Neuronal stem cell (in vitro differentiated cells): ENCODE results near the gene FAM210B.
"Not testable (repeated sequence)": the region's sequence is repeated elsewhere in the genome, so short reads cannot be mapped to it uniquely, and the experiment has no call there.

Experiments used
- DNase-seq: peaks from one replicate; pipeline ENCODE4 v3.0.0-alpha.2; 2013; ENCODE audit warnings: low spot score
- H2AFZ ChIP-seq: one replicate; pipeline ENCODE4 v1.6.1; 2013; ENCODE audit warnings: mild to moderate bottlenecking, low read length, inconsistent platforms
- H2AK5ac ChIP-seq: 2 replicates; pipeline ENCODE4 v1.6.1; 2013; ENCODE audit warnings: low read depth, mild to moderate bottlenecking, inconsistent platforms, low read length, moderate library complexity, mixed read lengths
- H2BK120ac ChIP-seq: 2 replicates; pipeline ENCODE4 v1.6.1; 2013; ENCODE audit warnings: low read depth, mild to moderate bottlenecking, inconsistent platforms, low read length, moderate library complexity, mixed read lengths
- H2BK12ac ChIP-seq: one replicate; pipeline ENCODE4 v1.6.1; 2013; ENCODE audit warnings: low read length, inconsistent platforms
- H2BK15ac ChIP-seq: 2 replicates; pipeline ENCODE4 v1.6.1; 2013; ENCODE audit warnings: mild to moderate bottlenecking, low read length, inconsistent platforms, mixed read lengths
- H2BK5ac ChIP-seq: one replicate; pipeline ENCODE4 v1.6.1; 2013; ENCODE audit warnings: inconsistent platforms, mild to moderate bottlenecking, low read length, moderate library complexity
- H3K14ac ChIP-seq: one replicate; pipeline ENCODE4 v1.6.1; 2013; ENCODE audit warnings: low read length, inconsistent platforms
- H3K18ac ChIP-seq: 2 replicates; pipeline ENCODE4 v1.6.1; 2013; ENCODE audit warnings: low read length, inconsistent platforms
- H3K23ac ChIP-seq: 2 replicates; pipeline ENCODE4 v1.6.1; 2013; ENCODE audit warnings: low read depth, mild to moderate bottlenecking, mixed read lengths, low read length, inconsistent platforms; ENCODE audit not compliant: poor library complexity
- H3K27ac ChIP-seq: replicated peaks from 3 replicates; pipeline ENCODE4 v1.5.1; 2013; ENCODE audit warnings: low read length, inconsistent platforms
- H3K27me3 ChIP-seq, 3 experiments: 2 replicates each; pipeline ENCODE4 v1.6.1; 2013; ENCODE audit warnings: low read length in 3 of 3, mild to moderate bottlenecking in 2 of 3, inconsistent platforms in 1 of 3, low read depth in 1 of 3, mixed read lengths in 1 of 3, moderate library complexity in 1 of 3; ENCODE audit not compliant: control insufficient read depth in 3 of 3, insufficient read depth in 3 of 3
- H3K36me3 ChIP-seq, 2 donors: replicated peaks in 1 of 2; 2 replicates each; pipeline ENCODE4 v1.6.1; 2013; ENCODE audit warnings: low read length in 2 of 2; ENCODE audit not compliant: control insufficient read depth in 2 of 2, insufficient read depth in 2 of 2
- H3K4ac ChIP-seq: 2 replicates; pipeline ENCODE4 v1.6.1; 2013; ENCODE audit warnings: inconsistent platforms, mild to moderate bottlenecking, low read length, moderate library complexity
- H3K4me1 ChIP-seq, 2 donors: 1 replicate in 1 of 2; 2 replicates in 1 of 2; pipeline ENCODE4 v1.6.1; 2013; ENCODE audit warnings: low read length in 2 of 2, low read depth in 1 of 2; ENCODE audit not compliant: control insufficient read depth in 2 of 2, insufficient read depth in 1 of 2
- H3K4me2 ChIP-seq: one replicate; pipeline ENCODE4 v1.6.1; 2013; ENCODE audit warnings: mild to moderate bottlenecking, low read length, inconsistent platforms; ENCODE audit not compliant: insufficient read depth, poor library complexity, severe bottlenecking
- H3K4me3 ChIP-seq, 2 donors: 2 replicates each; pipeline ENCODE4 v1.5.1; 2013; ENCODE audit warnings: low read length in 2 of 2, mild to moderate bottlenecking in 2 of 2, inconsistent platforms in 1 of 2, moderate library complexity in 1 of 2
- H3K79me1 ChIP-seq: one replicate; pipeline ENCODE4 v1.6.1; 2013; ENCODE audit warnings: low read depth, mild to moderate bottlenecking, inconsistent platforms, low read length, moderate library complexity
- H3K9ac ChIP-seq: one replicate; pipeline ENCODE4 v1.6.1; 2013; ENCODE audit warnings: mild to moderate bottlenecking, low read depth, low read length, inconsistent platforms; ENCODE audit not compliant: poor library complexity
- H3K9me3 ChIP-seq, 2 donors: replicated peaks in 1 of 2; 2 replicates each; pipeline versions ENCODE3 to v1.6.1; 2013; ENCODE audit warnings: low read length in 2 of 2, mild to moderate bottlenecking in 2 of 2, inconsistent platforms in 1 of 2, low read depth in 1 of 2, mixed read lengths in 1 of 2, moderate library complexity in 1 of 2; ENCODE audit not compliant: control insufficient read depth in 2 of 2, insufficient read depth in 1 of 2
- H4K8ac ChIP-seq: one replicate; pipeline ENCODE4 v1.6.1; 2013; ENCODE audit warnings: low read depth, mild to moderate bottlenecking, inconsistent platforms, low read length, moderate library complexity
- H4K91ac ChIP-seq: one replicate; pipeline ENCODE4 v1.6.1; 2013; ENCODE audit warnings: low read length, low read depth, mild to moderate bottlenecking, inconsistent platforms; ENCODE audit not compliant: poor library complexity
- WGBS, 2 donors: extraction: QIAGEN DNeasy Blood & Tissue Kit; methylation state at CpG; one replicate each; pipeline ENCODE4 v1.1.7; 2013; ENCODE audit warnings: missing lambda C conversion rate in 2 of 2, mixed read lengths in 1 of 2; ENCODE audit not compliant: insufficient read length in 2 of 2, insufficient replicate concordance in 1 of 2; ENCODE audit errors: extremely low coverage in 2 of 2; 5-methylcytosine and 5-hydroxymethylcytosine counted together

The FAM210B gene

GRCh38 chr20:56409956-56410355 lies 51.2 kb downstream of the FAM210B start:
- H3K27ac ChIP-seq = no peak overlapping the region
- DNase-seq = no peak
- H3K27me3 ChIP-seq = no peaks in the 10 kb centered on the region
- H3K4me3 ChIP-seq = no peak overlapping the region
- no peaks in the 10 kb centered on the region for H3K4me1 ChIP-seq
- H3K23ac ChIP-seq = no peak overlapping the region
- WGBS, 2 donors = no CpG with 5 or more reads among the region's 1 CpG
- H4K8ac ChIP-seq = no peak overlapping the region
- no peak overlapping the region for H3K9ac ChIP-seq
- no peak overlapping the region for H3K4me2 ChIP-seq
- no peak overlapping the region for H2BK15ac ChIP-seq
- no peak overlapping the region for H2AK5ac ChIP-seq
- no peak overlapping the region for H2AFZ ChIP-seq
- no peak overlapping the region for H3K4ac ChIP-seq
- no peaks in the 10 kb centered on the region for H3K79me1 ChIP-seq
- H3K36me3 ChIP-seq = peaks cover 17 to 57% of the 10 kb centered on the region in 2 donors
- no peak overlapping the region for H2BK5ac ChIP-seq
- H3K18ac ChIP-seq = no peak overlapping the region
- no peak overlapping the region for H2BK120ac ChIP-seq
- H4K91ac ChIP-seq = no peak overlapping the region
- no peak overlapping the region for H2BK12ac ChIP-seq
- no peak overlapping the region for H3K14ac ChIP-seq
- H3K9me3 ChIP-seq = peaks cover 0 to 2% of the 10 kb centered on the region in 2 donors

- H3K9me3 ChIP-seq, H2BK12ac ChIP-seq, H3K18ac ChIP-seq, H4K8ac ChIP-seq, H3K27ac ChIP-seq, H3K79me1 ChIP-seq, H2BK15ac ChIP-seq, H2AK5ac ChIP-seq, H2BK5ac ChIP-seq, H4K91ac ChIP-seq, DNase-seq, H3K4me1 ChIP-seq, H3K9ac ChIP-seq, H3K4ac ChIP-seq, H3K23ac ChIP-seq, H3K4me2 ChIP-seq, H2BK120ac ChIP-seq, H3K14ac ChIP-seq, H3K27me3 ChIP-seq, H2AFZ ChIP-seq, H3K4me3 ChIP-seq: not testable (repeated sequence)
- H3K36me3 ChIP-seq = peaks cover 16 to 44% of the 10 kb centered on the region in 2 donors
- WGBS, 2 donors = no CpG with 5 or more reads among the region's 7 CpGs
These were observed 52.5 kb downstream of the FAM210B start for GRCh38 chr20:56411287-56411686.

GRCh38 chr20:56411759-56412472 lies 53.1 kb downstream of the FAM210B start, which contains the start of gene CASS4:
CASS4 (plus strand) TSS chr20:56412260; CDS start chr20:56412459, 199 bp downstream.
- no peak within 1 kb of the TSS for H3K14ac ChIP-seq
- no peak within 1 kb of the TSS for H2AK5ac ChIP-seq
- no peak within 1 kb of the TSS for H3K4me3 ChIP-seq
- no peak for DNase-seq
- H3K23ac ChIP-seq = no peak within 1 kb of the TSS
- H2BK5ac ChIP-seq = no peak within 1 kb of the TSS
- H3K4me2 ChIP-seq = no peak within 1 kb of the TSS
- H2BK15ac ChIP-seq = no peak within 1 kb of the TSS
- H3K79me1 ChIP-seq = no peaks in the 10 kb centered on the region
- H3K27me3 ChIP-seq = no peaks in the 10 kb centered on the region
- H2AFZ ChIP-seq = peak within 1 kb of the TSS; percentile 21
- no peak within 1 kb of the TSS for H4K8ac ChIP-seq
- H4K91ac ChIP-seq = no peak within 1 kb of the TSS
- H3K4me1 ChIP-seq = no peaks in the 10 kb centered on the region
- H3K18ac ChIP-seq = no peak within 1 kb of the TSS
- H3K9me3 ChIP-seq = peaks cover 0 to 2% of the 10 kb centered on the region in 2 donors
- WGBS, 2 donors = no CpG with 5 or more reads among the region's 10 CpGs
- H3K9ac ChIP-seq = no peak within 1 kb of the TSS
- H2BK12ac ChIP-seq = no peak within 1 kb of the TSS
- H3K27ac ChIP-seq = no peak within 1 kb of the TSS
- H3K4ac ChIP-seq = no peak within 1 kb of the TSS
- H2BK120ac ChIP-seq = no peak within 1 kb of the TSS
- peaks cover 13 to 37% of the 10 kb centered on the region in 2 donors for H3K36me3 ChIP-seq

GRCh38 chr20:56412473-56412790 lies 53.7 kb downstream of the FAM210B start:
- Histone ChIP-seq H2BK12ac (no peak overlapping the region), H3K79me1 (no peaks in the 10 kb centered on the region), H2BK5ac (no peak overlapping the region), H3K4me1 (no peaks in the 10 kb centered on the region), H3K4me2 (no peak overlapping the region), H3K27me3 (no peaks in the 10 kb centered on the region), H2BK120ac (no peak overlapping the region), H3K27ac (no peak overlapping the region), H2AK5ac (no peak overlapping the region), H3K9ac (no peak overlapping the region), H4K8ac (no peak overlapping the region), H2BK15ac (no peak overlapping the region), H3K4ac (no peak overlapping the region), H3K14ac (no peak overlapping the region), H3K36me3 (peaks cover 11 to 32% of the 10 kb centered on the region in 2 donors), H3K4me3 (no peak overlapping the region), H2AFZ (no peak overlapping the region), H3K23ac (no peak overlapping the region), H3K18ac (no peak overlapping the region), H3K9me3 (peaks cover 0 to 2% of the 10 kb centered on the region in 2 donors), H4K91ac (no peak overlapping the region)
- 100% methylated on average over 1 of the region's 7 CpGs; no CpG with 5 or more reads in 1 of the 2 donors for WGBS, 2 donors
- DNase-seq = no peak
